ENCODE results near the gene AQP12B.
"Not testable (repeated sequence)": the region's sequence is repeated elsewhere in the genome, so short reads cannot be mapped to it uniquely, and the experiment has no call there.

The AQP12B gene

GRCh38 chr2:240685771-240686371 is 3.2 kb upstream of the AQP12B start:
- DNase-seq (ENCODE audit: low read depth in 1 of 2, low spot score in 1 of 2): no peak

- not testable (repeated sequence) for DNase-seq (ENCODE audit: low read depth in 1 of 2, low spot score in 1 of 2)
These were observed 1.5 kb upstream of the AQP12B start for GRCh38 chr2:240683980-240684728.

GRCh38 chr2:240683329-240683979 is 769 bp upstream of the AQP12B start:
- DNase-seq (ENCODE audit: low read depth in 1 of 2, low spot score in 1 of 2): not testable (repeated sequence)

GRCh38 chr2:240680185-240680584 is 2.5 kb downstream of the AQP12B start:
- DNase-seq (ENCODE audit: low read depth in 1 of 2, low spot score in 1 of 2): not testable (repeated sequence)

GRCh38 chr2:240678909-240679308 is 3.8 kb downstream of the AQP12B start:
- not testable (repeated sequence) for DNase-seq (ENCODE audit: low read depth in 1 of 2, low spot score in 1 of 2)

- DNase-seq (ENCODE audit: low read depth in 1 of 2, low spot score in 1 of 2): not testable (repeated sequence)
These were observed 4.6 kb downstream of the AQP12B start for GRCh38 chr2:240678043-240678442.

- not testable (repeated sequence) for DNase-seq (ENCODE audit: low read depth in 1 of 2, low spot score in 1 of 2)
These were observed 7.3 kb downstream of the AQP12B start for GRCh38 chr2:240675345-240675744.

GRCh38 chr2:240674461-240675184 is 8.1 kb downstream of the AQP12B start:
- DNase-seq (ENCODE audit: low read depth in 1 of 2, low spot score in 1 of 2): not testable (repeated sequence)

- DNase-seq (ENCODE audit: low read depth in 1 of 2, low spot score in 1 of 2): no peak
These were observed 9.9 kb downstream of the AQP12B start for GRCh38 chr2:240672701-240673190.

- DNase-seq (ENCODE audit: low read depth in 1 of 2, low spot score in 1 of 2): no peak
These were observed 10.5 kb downstream of the AQP12B start for GRCh38 chr2:240672076-240672700.

- DNase-seq (ENCODE audit: low read depth in 1 of 2, low spot score in 1 of 2): no peak
These were observed 11.7 kb downstream of the AQP12B start for GRCh38 chr2:240670950-240671349.

- no peak for DNase-seq (ENCODE audit: low read depth in 1 of 2, low spot score in 1 of 2)
These were observed 12.3 kb downstream of the AQP12B start for GRCh38 chr2:240670402-240670801.

- DNase-seq (ENCODE audit: low read depth in 1 of 2, low spot score in 1 of 2): no peak
These were observed 18.1 kb downstream of the AQP12B start for GRCh38 chr2:240664622-240665021.

GRCh38 chr2:240663546-240664190 is 19.0 kb downstream of the AQP12B start:
- no peak for DNase-seq (ENCODE audit: low read depth in 1 of 2, low spot score in 1 of 2)

GRCh38 chr2:240662681-240663080 is 20.0 kb downstream of the AQP12B start:
- no peak for DNase-seq (ENCODE audit: low read depth in 1 of 2, low spot score in 1 of 2)

GRCh38 chr2:240659883-240660282 is 22.8 kb downstream of the AQP12B start:
- not testable (repeated sequence) for DNase-seq (ENCODE audit: low read depth in 1 of 2, low spot score in 1 of 2)

GRCh38 chr2:240655931-240656886 is 26.5 kb downstream of the AQP12B start:
- DNase-seq (ENCODE audit: low read depth in 1 of 2, low spot score in 1 of 2): no peak

- DNase-seq (ENCODE audit: low read depth in 1 of 2, low spot score in 1 of 2): no peak
These were observed 31.5 kb downstream of the AQP12B start for GRCh38 chr2:240651185-240651584.

GRCh38 chr2:240650254-240650965 is 32.3 kb downstream of the AQP12B start:
- no peak for DNase-seq (ENCODE audit: low read depth in 1 of 2, low spot score in 1 of 2)
